Epithelial cell of esophagus (primary cell): Measurements from ENCODE around the gene DNAJB8.

Experiments
- DNase-seq: peaks from one replicate; pipeline ENCODE4 v3.0.0; 2010; ENCODE audit warnings: low read depth
- H3K4me3 ChIP-seq: 2 replicates; pipeline ENCODE4 v1.5.1; 2011; ENCODE audit warnings: mild to moderate bottlenecking, low read length, control low read depth
- CTCF ChIP-seq: IDR thresholded peaks from 2 replicates; pipeline ENCODE4 v1.5.1; 2011; ENCODE audit warnings: low read depth, mild to moderate bottlenecking, low read length, control low read depth, inconsistent platforms; ENCODE audit not compliant: insufficient read depth; ENCODE audit errors: missing control alignments

Gene DNAJB8

DNA sequence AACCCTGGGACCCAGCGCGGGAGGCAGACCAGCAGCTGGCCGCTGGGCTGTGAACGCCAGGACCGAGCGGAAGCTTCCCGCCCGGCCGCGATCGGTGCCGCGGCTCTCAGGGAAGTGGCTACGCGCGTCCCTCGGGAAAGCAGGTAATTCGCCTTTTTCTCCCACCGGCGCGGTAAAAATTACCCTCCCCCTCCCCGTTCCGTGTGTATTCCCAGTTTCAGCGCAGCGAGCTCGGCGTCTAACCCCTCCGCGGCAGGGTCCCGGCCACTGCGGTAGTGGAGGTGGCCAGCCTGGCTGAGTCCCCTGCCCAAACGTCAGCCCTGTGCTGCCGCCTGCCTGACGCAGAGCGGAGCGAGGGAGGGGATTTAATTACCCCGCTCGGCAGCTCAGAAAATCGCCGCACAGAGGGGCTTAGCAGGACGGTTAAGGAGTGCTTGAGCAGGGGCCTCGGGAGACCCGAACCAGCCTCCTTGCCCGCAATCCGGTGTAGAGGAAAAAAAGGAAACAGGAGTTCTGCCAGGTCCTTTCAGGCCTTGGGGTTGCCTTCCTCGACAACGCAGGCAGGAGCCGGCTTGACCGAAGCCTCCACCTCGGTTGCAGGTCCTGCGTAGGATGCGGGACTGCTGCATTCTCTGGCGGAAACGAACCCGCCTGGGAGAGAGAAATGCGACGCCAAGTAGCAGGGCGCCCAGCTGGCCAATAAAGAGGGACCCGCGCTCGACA, 23.4 kb upstream of the DNAJB8 start:
- no peak for TF ChIP-seq CTCF
- H3K4me3 ChIP-seq = peak overlapping the region; percentile 25
- peak; percentile 27 for DNase-seq

DNA sequence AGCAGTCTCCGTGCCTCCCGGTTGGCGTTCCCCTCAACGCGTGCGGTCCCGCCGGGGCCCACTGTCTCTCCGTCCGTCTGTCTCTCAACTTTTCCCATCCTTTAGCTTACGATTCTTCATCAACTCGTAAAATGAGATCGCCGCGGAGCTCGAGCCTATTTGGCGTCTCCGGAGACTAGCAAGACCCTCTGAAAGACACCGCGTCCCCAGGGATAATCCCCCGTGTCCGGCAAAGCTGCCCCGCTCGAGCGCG, 22.9 kb upstream of the DNAJB8 start:
- DNase-seq = no peak
- H3K4me3 ChIP-seq = peak overlapping the region; percentile 25
- no peak for TF ChIP-seq CTCF

DNA sequence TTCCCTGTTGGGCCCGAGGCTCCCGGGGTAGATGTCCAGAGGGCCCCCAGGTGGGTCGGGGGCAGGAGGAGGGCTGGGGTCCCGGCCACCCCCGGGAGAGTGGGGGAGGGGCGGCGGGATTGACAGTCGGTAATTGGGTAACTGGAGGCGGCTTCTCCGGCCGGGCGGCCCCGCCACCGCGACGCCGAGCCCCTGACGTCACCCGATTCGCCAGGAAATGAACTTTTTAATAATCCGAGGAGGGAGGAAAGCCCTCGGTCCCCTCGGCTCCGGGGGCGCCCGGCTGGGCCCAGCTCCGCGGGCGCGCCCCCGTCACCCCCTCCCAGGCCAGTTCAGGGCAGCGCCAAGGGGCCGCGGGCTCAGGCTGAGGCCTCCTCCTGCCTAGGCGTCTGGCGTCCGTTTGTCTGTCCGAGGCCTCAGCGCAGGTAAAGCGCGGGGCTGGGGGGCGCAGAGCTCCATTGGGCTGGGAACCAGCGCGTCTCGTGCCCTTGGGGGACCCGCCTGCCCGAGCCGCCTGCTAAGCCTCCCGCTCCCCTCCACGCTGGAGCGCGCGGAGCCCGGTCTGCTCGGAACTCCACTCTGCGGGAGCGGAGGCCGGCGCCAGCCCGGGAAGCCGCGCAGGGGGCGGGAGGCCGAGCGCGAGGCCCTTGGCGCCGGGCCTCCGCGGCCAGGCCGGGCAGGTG, 22.4 kb upstream of the DNAJB8 start:
- DNase-seq = peak; percentile 19
- H3K4me3 ChIP-seq = peak overlapping the region; percentile 27
- no peak for TF ChIP-seq CTCF

- TF ChIP-seq CTCF = no peak
- H3K4me3 ChIP-seq = no peak overlapping the region
- no peak for DNase-seq
These were observed 21.9 kb upstream of the DNAJB8 start for GRCh38 chr3:128488636-128488990.

- H3K4me3 ChIP-seq = no peak overlapping the region
- TF ChIP-seq CTCF = no peak
- DNase-seq = peak; percentile 73
These were observed 21.3 kb upstream of the DNAJB8 start for GRCh38 chr3:128487813-128488635.

DNA sequence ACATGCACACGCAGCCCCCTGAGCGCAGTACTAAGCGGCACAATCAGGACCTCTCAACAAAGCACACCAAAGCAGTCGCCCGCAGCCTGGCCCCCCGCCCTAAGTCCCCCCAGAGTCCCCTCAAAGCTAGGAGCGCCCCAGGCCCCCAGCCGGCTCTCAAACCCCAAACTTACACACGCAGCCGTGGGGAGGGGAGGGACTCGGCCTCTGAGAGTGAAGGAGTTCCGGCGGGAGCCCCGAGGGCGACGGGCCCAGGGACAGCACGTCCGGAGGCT, 20.8 kb upstream of the DNAJB8 start:
- no peak for DNase-seq
- H3K4me3 ChIP-seq = no peak overlapping the region
- no peak for TF ChIP-seq CTCF
